DMS 273 (cell line): ENCODE data around the gene GPBP1L1.
"Not testable (repeated sequence)": the region's sequence is repeated elsewhere in the genome, so short reads cannot be mapped to it uniquely, and the experiment has no call there.

Experiments used
- DNase-seq: peaks from one replicate; lab custom pipeline; 2025; ENCODE audit not compliant: unreplicated experiment; lab: John Stamatoyannopoulos, UW

Gene GPBP1L1

DNA sequence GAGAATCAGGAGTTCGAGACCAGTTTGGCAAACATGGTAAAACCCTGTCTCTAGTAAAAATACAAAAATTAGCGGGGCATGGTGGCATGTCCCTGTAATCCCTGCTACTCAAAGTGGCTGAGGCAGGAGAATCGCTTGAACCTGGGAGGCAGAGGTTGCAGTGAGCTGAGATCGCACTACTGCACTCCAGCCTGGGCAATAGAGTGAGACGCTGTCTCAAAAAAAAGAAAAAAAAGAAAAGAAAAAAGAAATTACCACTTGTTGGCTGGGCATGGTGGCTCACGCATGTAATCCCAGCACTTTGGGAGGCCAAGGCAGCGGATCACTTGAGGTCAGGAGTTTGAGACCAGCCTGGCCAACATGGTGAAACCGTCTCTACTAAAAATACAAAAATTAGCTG, 89.6 kb downstream of the GPBP1L1 start:
- DNase-seq: not testable (repeated sequence)

DNA sequence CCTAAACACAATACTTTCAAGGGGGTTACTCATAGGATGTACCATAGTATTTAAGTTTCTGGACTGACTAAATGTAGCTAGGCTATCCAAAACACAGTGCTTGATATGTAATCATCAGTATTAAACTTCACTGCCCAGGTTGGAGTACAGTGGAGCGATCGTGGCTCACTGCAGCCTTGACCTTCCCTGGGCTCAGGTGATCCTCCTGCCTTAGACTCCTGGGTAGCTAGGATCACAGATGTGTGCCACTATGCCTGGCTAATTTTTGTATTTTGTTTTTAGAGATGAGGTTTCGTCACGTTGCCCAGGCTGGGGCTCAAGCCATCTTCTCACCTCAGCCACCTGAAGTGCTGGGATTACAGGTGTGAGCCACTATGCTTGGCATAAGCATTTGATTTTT, 91.9 kb downstream of the GPBP1L1 start:
- no peak for DNase-seq

DNA sequence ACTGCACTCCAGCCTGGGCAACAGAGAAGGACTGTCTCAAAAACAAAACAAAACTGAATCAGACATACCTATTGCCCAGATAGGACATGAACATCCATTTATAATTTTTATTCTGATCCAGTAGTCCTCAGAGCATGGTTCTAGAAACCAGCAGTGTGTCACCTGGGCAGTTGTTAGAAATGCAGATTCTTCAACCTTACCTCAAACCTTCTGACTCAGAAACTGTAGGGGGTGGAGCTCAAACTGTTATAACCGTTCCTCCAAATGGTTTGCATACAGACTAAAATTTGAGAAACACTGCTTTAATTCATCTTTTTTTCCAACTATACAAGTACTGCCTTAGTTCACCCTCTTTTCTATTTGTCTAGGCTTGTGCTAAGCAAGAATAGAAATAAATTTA, 96.5 kb downstream of the GPBP1L1 start:
- no peak for DNase-seq

DNA sequence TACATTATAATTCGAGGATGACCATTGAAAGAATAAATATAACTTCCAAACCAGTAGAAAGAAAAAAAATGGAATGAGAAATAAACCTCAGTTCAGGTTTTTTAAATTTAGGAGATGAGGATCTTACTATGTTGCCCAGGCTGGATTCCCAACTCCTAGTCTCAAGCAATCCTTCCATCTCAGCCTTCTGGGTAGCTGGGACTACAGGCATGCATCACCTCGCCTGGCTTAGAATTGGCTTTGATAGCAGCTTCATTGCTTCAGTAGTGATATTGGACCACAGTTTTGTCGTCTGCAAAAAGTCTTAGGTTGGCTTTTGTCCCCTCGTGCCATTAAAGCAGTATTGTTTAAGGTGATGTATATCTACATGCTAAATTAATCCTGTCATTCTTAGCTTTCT, 99.6 kb downstream of the GPBP1L1 start:
- DNase-seq: no peak

DNA sequence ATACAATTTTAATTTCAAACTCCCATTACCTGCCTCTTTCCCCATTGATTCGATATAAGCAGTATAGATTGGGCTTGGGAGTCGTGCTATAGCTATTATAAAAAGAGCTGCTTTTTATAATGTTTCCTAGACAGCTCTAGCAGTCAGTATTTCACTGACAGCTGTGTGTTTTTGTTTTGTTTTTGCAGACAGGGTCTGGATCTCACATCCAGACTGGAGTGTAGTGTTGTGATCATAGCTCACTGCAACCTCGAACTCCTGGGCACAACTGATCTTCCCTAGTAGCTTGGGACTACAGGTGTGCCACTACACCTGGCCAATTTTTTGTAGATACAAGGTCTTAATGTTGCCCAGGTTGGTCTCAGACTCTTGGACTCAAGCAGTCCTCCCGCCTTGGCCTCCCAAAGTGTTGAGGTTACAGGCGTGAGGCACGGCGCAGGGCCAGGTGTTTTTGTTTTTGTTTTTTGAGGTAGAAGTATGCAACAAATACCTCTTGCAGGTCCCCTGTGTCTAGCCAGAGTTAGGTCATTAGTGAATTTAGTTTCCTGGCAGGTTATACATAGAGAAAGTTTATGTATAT, 100.7 kb downstream of the GPBP1L1 start:
- DNase-seq: no peak

DNA sequence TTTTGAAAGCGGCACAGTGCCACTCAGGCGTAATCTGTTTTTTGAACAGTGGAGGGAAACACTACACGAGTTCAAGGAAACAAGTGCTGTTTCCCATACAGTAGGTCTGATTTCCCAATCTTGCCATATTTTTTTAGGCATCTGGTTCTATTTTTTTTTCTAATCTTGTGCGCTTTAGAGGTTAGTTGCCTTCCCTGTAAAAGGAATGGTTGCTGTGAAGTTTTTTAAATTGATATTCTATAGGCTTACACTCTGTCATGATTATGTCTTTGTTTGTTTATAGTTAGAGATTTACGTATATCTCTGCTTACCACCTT, 101.3 kb downstream of the GPBP1L1 start:
- DNase-seq: no peak

DNA sequence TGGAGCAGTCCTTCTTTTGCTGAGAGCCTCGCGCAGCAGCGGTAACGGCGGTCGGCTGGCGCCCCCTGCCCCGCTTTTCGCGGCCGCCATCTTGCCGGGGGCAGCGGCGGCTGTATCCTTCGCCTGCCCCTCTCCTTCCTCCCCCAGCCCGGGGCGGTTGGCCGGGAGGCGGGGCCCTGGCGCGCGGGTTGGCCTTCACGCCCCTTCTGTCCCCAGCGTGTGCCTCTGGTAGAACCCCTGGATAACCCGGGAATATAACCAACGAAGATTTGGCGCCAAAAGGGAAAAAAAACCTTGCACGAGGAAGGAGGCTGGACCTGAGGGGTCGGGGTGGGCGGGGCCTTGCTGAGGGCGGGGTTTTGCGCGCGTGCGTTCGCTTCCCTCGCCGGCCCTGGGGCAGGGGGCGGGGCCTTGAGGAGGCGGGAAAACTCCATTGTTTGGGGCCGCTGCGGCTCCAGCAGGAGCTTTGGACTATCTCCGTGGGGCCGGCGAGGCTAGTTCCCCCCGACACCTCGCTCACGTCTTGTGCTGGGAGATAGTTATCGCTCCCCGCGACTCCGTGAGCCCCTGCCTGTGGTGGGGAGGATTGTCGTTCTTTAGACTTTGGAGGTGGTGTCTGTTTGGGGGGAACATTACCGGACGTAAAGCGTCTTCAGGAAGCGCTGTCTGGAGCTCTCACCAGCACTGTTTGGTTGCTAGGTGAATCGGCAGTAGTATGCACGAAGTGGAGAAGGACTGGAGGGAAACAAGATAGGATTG, 101.8 kb downstream of the GPBP1L1 start:
- peak; percentile 97 for DNase-seq

DNA sequence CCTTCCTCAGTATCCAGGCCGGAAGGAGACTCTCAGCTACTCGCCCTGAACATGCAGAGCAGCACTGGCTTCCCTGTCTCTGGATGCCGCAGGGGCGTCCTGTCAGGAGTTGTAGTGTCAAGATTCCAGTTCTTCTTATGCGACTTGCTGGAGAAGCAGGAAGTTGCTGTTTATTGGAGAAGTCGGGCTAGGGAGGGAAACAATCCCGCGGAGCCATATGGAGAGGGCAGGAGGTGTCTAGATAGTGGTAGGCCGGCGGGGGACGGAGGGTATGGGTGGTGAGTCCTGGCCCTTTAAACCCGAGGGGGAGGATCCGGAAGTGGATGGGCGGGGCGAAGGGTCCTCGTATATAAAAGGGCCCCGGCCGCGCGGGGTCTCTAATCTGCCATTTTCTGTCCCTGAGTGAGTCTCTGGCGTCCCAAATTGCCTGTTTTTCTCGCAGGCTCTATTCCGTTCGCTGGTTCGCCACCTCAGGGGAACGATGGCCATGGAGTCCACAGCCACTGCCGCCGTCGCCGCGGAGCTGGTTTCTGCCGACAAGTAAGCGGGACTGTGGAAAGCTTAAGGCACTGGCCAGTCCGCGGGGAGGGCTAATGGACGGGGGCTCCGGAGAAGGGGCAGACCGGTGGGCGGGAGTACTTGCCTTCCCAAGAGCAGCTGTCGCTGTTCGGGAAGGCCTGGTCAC, 102.5 kb downstream of the GPBP1L1 start, which contains the start of gene NASP:
Gene NASP, plus strand, starts transcription at position 376 of the 685 bp plus-strand sequence. Its CDS starts 106 bp downstream, at position 482.
- DNase-seq: peak; percentile 94

DNA sequence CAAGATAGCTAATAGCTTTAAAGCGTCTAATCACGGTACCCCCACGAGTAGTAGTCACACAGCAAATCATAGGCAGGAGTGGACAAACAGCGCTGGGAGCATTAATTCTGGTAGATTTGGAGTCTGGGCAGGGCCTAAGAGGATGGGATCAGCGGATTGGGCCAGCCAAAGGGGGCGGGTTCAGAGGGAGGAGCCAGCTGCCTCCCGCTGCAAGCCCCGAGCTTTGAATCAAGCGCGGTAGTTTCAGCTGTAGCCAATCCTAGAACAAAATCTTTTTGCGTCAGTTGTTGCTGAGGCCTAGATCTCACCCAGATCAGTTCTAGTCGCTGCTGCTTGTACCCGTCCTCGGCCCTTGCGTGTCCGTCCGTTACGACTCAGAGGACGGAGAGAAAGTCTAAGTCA, 103.1 kb downstream of the GPBP1L1 start:
- peak; percentile 98 for DNase-seq
